VCaP (cell line): ENCODE data around the gene UNC93A.

Source experiments
- H3K27ac ChIP-seq: fragments of 450-650 bp; 2 replicates; pipeline ENCODE4 v1.5.1; 2017
- CTCF ChIP-seq: fragments of 450-650 bp; conservative IDR thresholded peaks from 2 replicates; pipeline ENCODE4 v1.5.1; 2017; ENCODE audit warnings: mild to moderate bottlenecking, moderate library complexity

The UNC93A gene

GRCh38 chr6:167295495-167296292 is 4.6 kb downstream of the UNC93A start:
- no peak for TF ChIP-seq CTCF
- no peak overlapping the region for H3K27ac ChIP-seq

GRCh38 chr6:167296293-167296690 is 5.2 kb downstream of the UNC93A start:
- TF ChIP-seq CTCF, result no peak
- no peak overlapping the region for H3K27ac ChIP-seq

GRCh38 chr6:167296902-167297301 is 5.8 kb downstream of the UNC93A start:
- TF ChIP-seq CTCF, result no peak
- no peak overlapping the region for H3K27ac ChIP-seq

- H3K27ac ChIP-seq, result no peak overlapping the region
- no peak for TF ChIP-seq CTCF
Observed at GRCh38 chr6:167298127-167298526, 7.0 kb downstream of the UNC93A start.

- H3K27ac ChIP-seq, result no peak overlapping the region
- no peak for TF ChIP-seq CTCF
Observed at GRCh38 chr6:167299641-167300308, 8.7 kb downstream of the UNC93A start.

GRCh38 chr6:167300902-167301777 is 10.0 kb downstream of the UNC93A start:
- no peak for TF ChIP-seq CTCF

GRCh38 chr6:167302074-167302473 is 11.0 kb downstream of the UNC93A start:
- TF ChIP-seq CTCF, result no peak
- H3K27ac ChIP-seq, result no peak overlapping the region

More at GRCh38 chr6:167300902-167301777, 10.0 kb downstream of the UNC93A start:
- H3K27ac ChIP-seq, result no peak overlapping the region
